Coronary artery (tissue), 2 donors: Measurements from ENCODE around the gene YTHDC2.
A peak's percentile ranks its signal among the peaks of the same experiment; 100 is the strongest.

Source experiments
- DNase-seq: peaks from one replicate; pipeline ENCODE4 v3.0.0-alpha.2; 2017; ENCODE audit warnings: low spot score
- H3K27ac ChIP-seq, 2 donors: fragments of 200-600 bp; sonication (generic); one replicate each; pipeline ENCODE4 v1.5.1; 2016 to 2019
- H3K4me3 ChIP-seq: fragments of 200-600 bp; sonication (generic); 2 replicates; pipeline ENCODE4 v1.5.1; 2016; ENCODE audit warnings: mild to moderate bottlenecking, moderate library complexity
- TF ChIP-seq, protein P1 (sequence below): fragments of 200-600 bp; sonication (generic); IDR thresholded peaks from one replicate; pipeline ENCODE4 v1.5.1; 2019; ENCODE audit warnings: antibody characterized with exemption

YTHDC2 gene

DNA sequence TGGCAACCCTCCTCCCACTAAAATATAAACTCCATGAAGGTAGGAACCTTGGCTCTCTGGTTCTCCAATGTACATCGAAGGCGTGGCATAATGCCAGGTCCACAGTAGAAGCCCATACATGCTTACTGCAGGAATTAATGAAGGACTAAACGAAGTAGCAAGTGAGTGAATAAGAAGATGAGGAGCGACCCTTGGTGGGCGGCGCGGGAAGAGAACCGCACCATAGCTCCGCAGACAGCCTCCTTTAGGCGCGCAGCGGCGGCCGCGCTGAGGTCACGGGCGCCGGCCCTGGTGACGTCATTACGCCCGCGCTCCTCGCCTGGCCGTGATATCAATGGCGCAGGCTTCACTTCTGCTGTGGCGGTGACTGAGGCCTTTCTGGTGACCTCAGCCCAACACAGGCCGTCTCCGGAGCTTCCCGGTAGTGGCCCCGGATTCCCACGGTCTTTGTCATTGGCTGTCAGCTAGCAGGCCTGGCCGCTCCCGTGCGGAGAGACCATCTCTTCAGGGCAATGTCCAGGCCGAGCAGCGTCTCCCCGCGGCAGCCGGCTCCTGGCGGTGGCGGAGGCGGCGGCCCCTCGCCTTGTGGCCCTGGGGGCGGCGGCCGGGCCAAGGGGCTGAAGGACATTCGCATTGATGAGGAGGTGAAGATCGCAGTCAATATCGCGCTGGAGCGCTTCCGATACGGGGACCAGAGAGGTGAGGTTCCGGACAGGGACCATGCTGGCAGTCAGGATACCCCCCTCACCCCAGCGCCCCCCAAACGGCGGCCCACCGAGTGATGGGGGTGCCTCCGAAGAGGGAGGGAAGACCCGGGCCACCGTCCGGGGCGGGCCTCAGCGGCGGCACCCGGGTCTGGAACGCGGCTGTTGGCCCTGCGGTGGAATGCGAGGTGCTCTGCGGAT, at the start of gene YTHDC2:
YTHDC2 (plus strand) TSS at position 311 of the 905 bp plus-strand sequence; CDS start at position 513, 202 bp downstream.
- H3K4me3 ChIP-seq = peak within 1 kb of the TSS; percentile 90
- peak within 1 kb of the TSS; percentile 98 to 99 for H3K27ac ChIP-seq
- TF ChIP-seq, protein P1, sequence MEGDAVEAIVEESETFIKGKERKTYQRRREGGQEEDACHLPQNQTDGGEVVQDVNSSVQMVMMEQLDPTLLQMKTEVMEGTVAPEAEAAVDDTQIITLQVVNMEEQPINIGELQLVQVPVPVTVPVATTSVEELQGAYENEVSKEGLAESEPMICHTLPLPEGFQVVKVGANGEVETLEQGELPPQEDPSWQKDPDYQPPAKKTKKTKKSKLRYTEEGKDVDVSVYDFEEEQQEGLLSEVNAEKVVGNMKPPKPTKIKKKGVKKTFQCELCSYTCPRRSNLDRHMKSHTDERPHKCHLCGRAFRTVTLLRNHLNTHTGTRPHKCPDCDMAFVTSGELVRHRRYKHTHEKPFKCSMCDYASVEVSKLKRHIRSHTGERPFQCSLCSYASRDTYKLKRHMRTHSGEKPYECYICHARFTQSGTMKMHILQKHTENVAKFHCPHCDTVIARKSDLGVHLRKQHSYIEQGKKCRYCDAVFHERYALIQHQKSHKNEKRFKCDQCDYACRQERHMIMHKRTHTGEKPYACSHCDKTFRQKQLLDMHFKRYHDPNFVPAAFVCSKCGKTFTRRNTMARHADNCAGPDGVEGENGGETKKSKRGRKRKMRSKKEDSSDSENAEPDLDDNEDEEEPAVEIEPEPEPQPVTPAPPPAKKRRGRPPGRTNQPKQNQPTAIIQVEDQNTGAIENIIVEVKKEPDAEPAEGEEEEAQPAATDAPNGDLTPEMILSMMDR = no peak
- peak; percentile 93 for DNase-seq

DNA sequence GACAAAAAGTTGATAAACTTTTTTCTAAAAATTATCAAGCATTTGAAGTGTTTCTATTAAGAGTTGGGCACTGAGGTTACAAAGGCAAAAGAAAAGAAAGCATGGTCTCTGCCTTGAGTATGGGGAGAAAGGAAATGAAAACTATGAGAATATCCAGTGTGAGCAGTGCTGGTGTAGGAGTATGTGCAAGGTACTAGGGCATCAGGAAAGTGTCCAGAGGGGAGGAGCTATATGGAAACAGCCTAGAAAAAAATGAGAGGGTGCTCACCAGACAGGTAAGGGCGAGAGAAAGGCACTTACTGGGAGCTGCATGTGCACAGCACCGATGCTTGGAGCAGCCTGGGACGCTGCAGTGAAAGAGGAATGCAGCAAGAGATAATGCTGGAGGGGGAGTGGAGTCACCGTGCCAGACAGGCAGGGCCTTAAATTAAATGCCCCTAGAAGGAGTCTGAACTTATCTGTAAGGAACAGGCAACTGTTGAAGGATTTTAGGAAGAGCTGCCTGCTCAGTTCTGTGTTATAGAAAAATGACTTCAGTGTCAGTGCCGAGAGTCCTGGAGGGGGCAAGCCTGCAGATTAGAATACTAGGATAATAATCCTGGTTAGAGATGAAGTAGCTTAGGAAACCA, 39.3 kb upstream of the YTHDC2 start:
- Histone ChIP-seq H3K4me3 (no peak overlapping the region), H3K27ac (no peak overlapping the region)
- TF ChIP-seq, protein P1 = no peak
- no peak for DNase-seq

DNA sequence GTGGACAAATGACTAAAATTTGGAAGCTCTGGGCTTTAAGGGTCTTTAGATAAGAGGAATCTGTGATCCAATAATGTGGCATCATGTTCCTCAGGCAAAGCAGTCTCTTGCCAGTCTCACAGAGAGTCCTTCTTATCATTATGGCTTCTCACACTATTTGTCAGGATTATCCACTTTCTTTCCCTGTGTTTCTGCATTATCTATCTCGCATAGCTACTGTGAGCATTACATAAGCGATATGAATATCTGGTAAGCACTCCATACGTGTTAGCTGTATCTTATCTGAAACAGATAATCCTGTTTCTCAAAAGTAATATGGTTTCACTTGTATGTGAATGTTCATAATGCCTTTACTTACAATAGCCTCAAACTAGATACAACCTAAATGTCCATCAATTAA, 34.8 kb upstream of the YTHDC2 start:
- TF ChIP-seq, protein P1 = no peak
- Histone ChIP-seq H3K27ac (no peak overlapping the region), H3K4me3 (no peak overlapping the region)
- DNase-seq = no peak

DNA sequence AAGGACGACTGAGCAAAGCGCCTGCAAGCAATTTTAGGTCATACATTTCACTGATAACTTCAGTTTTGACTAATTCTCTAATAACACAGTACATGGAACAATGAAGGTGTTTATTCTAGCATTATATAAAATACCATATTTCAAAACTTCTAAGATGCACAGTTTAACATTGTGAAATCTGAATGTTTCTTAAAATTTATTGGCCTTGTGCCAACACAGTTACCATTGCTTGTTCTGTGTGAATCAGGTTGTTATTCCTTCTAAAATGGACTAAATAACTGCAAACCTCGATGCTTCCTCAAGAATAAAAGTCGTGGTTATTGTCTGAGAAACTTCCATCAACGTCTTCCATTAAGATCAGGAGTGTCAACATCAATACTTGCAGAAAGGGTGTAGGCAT, 33.3 kb upstream of the YTHDC2 start:
- Histone ChIP-seq H3K4me3 (no peak overlapping the region), H3K27ac (no peak overlapping the region)
- DNase-seq = no peak
- TF ChIP-seq, protein P1 = no peak

DNA sequence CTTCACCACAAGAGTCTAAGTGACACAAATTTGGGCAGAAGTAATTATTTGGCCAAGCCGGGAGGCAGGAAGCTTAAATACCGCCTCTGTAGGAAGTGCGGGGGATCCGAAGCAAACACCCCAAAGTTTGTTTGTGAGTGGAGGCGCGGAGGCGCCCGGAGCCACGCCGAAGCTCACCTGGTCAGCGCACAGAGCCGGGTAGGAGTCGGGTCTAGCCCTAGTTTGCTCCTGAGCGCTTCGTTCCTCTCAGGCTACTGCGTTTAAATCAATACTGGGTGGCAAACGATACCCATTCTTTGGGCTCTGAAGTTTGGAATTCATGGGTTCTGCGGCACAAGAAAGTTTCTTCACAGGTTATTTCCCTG, 26.1 kb upstream of the YTHDC2 start:
- peak; percentile 69 for DNase-seq
- Histone ChIP-seq H3K4me3 (peak overlapping the region; percentile 87), H3K27ac (no peak overlapping the region)
- TF ChIP-seq, protein P1 = no peak

DNA sequence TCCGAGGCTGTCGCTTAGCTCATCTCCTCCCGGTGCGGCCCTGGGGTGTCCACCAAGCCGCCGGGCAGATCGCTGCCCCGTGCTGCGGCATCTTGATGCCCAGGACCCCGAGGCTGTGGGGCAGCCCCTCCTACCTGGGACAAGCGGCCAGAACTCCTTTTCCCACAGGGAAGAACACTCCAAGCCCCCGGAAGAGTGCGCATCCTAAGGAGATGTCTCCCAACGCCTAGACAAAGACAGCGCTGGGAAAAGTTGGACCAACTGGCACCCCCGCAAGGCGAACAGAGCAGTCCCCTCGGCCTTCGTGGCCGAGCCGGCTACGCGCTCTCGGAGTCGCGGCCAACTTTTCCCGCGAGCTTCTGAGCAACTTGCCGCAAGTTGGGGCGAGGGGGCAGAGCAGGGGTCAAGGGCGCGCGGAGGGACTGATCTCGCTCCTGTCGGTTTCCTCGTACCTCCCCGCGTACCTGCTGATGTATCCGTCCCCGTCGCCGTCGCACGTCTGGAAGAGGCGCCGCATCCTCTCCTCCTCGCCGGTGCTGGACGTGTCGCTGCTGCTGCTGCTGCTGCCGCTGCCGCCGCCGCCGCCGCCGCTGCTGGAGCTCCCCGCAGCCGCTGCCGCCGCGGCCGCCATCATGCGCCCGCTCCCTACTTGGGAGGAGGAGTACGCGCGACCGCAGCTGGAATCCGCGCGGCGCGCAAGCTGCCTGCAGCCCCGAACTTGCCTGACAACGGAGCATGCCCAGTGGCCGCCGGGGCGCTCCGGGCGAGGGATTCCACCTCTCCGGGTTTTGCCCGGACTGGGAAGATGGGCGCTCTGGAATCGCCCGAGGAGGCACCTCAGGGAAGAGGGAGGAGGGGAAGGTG, 25.5 kb upstream of the YTHDC2 start, which contains the start of gene MCC:
MCC (minus strand) TSS at position 673 of the 864 bp plus-strand sequence.
- peak within 1 kb of the TSS; percentile 2 to 59 for H3K27ac ChIP-seq
- DNase-seq = peak; percentile 80

More for the DNA sequence above, 25.5 kb upstream of the YTHDC2 start, which contains the start of gene MCC:
- TF ChIP-seq, protein P1 = no peak
- H3K4me3 ChIP-seq = peak within 1 kb of the TSS; percentile 87
